ENCODE results near the gene SMARCE1.

Gene SMARCE1

DNA sequence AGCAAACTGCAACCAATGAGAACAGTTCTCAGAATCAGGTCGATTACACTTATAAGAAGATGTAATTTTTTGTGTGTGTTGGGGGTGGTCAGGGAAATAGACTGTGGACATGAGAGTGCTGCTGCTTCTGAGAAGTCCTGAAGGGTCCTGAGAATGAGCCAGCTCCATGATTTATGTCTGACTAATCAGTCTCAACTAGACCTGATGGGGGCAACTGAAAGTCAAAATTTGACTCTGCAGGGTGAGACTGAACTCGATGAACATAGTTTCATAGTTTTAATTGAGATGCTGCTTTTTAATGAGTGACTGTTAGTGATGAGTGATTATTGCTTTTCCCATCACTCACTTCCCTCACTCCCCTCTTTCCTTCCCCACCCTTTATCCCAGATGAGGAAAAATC lies 37.3 kb downstream of the SMARCE1 start:
- no peak for DNase-seq (ENCODE audit: low spot score)
- TF ChIP-seq, protein P1, sequence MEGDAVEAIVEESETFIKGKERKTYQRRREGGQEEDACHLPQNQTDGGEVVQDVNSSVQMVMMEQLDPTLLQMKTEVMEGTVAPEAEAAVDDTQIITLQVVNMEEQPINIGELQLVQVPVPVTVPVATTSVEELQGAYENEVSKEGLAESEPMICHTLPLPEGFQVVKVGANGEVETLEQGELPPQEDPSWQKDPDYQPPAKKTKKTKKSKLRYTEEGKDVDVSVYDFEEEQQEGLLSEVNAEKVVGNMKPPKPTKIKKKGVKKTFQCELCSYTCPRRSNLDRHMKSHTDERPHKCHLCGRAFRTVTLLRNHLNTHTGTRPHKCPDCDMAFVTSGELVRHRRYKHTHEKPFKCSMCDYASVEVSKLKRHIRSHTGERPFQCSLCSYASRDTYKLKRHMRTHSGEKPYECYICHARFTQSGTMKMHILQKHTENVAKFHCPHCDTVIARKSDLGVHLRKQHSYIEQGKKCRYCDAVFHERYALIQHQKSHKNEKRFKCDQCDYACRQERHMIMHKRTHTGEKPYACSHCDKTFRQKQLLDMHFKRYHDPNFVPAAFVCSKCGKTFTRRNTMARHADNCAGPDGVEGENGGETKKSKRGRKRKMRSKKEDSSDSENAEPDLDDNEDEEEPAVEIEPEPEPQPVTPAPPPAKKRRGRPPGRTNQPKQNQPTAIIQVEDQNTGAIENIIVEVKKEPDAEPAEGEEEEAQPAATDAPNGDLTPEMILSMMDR (IDR thresholded peaks at IDR 0.05; ENCODE audit: extremely low read depth, insufficient read depth, missing control alignments): no peak
- in situ Hi-C loops (cut with MboI; ENCODE audit: low pct_unique_long_range_greater_than_20kb, low sequenced_read_pairs, unreplicated experiment): loop anchor here (10.0 kb wide), 1 partner anchor 46 kb away; the partner anchor contains the start of gene CCR7

DNA sequence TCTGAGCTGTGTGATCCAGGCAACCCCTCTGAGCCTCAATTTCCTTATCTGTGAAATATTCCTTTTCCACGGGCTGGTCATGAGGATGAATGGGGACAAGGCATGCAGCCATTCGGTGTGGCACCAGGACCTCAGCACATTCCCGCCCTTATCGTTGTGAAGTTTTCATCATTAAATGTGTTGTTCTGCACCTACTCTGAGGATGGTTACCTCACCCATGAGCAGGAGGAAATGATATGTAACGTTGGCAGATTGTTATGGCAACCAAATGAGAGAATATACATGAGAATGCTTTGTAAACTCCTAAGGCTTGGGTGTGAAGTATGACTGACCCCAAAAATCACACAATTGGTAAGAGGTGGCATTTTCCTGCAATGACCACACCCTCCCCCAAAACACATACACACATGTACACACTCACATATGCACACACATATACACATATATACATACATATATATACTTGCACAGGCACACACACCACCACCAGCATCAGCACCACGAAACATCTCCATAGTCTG lies 39.5 kb downstream of the SMARCE1 start:
- TF ChIP-seq, protein P1 (IDR thresholded peaks at IDR 0.05; ENCODE audit: extremely low read depth, insufficient read depth, missing control alignments): no peak
- in situ Hi-C loops (cut with MboI; ENCODE audit: low pct_unique_long_range_greater_than_20kb, low sequenced_read_pairs, unreplicated experiment): no loop called here
- no peak for DNase-seq (ENCODE audit: low spot score)

DNA sequence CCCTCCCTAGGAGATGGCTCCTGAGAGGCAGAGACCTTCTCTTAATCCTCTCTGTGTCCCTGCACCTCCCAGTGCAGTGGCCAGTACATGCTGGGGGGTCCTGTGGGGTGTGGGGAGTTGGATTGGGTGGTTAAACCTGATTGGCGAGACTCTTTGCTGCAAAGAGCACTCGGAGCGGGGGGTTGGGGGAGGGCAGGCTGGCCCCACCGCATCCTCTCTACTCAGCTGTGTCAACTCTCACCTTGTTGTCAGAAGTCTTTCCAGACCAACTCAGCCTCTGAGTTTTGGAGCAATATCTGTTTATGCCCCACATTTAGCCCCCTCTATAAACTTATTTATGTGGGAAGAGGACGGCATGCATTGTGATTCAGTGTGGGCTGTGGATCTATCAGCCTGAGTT lies 40.0 kb downstream of the SMARCE1 start:
- in situ Hi-C loops (cut with MboI; ENCODE audit: low pct_unique_long_range_greater_than_20kb, low sequenced_read_pairs, unreplicated experiment): no loop called here
- no peak for DNase-seq (ENCODE audit: low spot score)
- TF ChIP-seq, protein P1 (IDR thresholded peaks at IDR 0.05; ENCODE audit: extremely low read depth, insufficient read depth, missing control alignments): no peak

DNA sequence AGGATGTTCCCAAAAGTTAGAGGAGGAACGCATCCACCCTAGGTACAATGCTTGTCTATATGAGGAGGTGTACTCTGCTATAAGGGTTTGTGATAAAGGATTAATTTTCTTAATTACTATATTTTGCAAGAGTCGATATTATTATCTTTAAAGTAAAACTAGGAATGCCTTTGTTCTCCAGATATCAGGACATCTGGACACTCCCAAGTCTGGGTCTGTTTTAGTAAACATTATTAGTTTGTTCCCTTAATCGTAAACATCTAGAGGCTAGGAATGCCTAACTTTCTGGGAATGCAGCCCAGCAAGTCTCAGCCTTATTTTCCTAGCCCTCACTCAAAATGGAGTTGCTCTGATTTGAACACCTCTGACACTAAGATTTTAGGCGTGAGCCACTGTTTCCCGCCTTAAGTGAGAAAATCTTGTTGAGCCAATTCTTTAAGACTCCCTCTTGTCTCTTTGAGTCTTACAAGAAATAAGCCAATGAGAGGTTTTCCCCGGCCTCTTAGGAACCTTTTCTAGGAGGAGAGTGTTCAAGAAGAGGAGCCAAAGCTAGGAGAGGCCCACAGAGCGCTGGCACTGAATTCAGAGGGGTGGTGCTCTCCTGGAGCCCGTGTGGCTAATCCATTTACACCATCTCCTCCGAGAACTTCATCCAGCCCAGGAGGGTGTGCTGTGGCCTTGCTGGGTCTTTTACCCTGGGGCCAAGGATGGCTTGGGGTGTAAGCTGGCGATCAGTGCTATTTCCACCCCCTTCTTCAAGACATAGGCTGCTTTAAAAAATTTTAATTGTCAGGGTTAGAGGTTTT lies 40.9 kb downstream of the SMARCE1 start:
- TF ChIP-seq, protein P1 (IDR thresholded peaks at IDR 0.05; ENCODE audit: extremely low read depth, insufficient read depth, missing control alignments): no peak
- DNase-seq (ENCODE audit: low spot score): no peak
- in situ Hi-C loops (cut with MboI; ENCODE audit: low pct_unique_long_range_greater_than_20kb, low sequenced_read_pairs, unreplicated experiment): no loop called here

DNA sequence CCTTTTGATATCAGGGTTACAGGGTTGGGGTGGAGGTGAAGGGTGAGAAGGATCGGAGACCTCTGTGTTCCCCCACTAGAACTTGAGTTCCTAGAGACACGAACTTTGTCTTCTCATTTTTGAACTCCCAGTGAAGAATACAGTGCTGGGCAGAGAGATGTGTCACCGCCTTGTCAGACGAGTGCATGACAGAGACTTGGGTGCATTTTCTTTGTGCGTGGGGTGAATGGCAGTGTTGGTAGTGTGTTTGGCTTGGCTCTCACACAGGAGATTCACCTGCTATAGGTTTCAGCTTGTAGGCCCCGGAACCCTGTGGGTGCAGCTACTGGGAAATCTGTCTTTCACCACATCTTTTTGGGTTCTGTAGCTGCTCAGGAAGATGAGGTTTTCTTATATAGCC lies 42.3 kb downstream of the SMARCE1 start:
- in situ Hi-C loops (cut with MboI; ENCODE audit: low pct_unique_long_range_greater_than_20kb, low sequenced_read_pairs, unreplicated experiment): no loop called here
- TF ChIP-seq, protein P1 (IDR thresholded peaks at IDR 0.05; ENCODE audit: extremely low read depth, insufficient read depth, missing control alignments): no peak
- DNase-seq (ENCODE audit: low spot score): no peak

DNA sequence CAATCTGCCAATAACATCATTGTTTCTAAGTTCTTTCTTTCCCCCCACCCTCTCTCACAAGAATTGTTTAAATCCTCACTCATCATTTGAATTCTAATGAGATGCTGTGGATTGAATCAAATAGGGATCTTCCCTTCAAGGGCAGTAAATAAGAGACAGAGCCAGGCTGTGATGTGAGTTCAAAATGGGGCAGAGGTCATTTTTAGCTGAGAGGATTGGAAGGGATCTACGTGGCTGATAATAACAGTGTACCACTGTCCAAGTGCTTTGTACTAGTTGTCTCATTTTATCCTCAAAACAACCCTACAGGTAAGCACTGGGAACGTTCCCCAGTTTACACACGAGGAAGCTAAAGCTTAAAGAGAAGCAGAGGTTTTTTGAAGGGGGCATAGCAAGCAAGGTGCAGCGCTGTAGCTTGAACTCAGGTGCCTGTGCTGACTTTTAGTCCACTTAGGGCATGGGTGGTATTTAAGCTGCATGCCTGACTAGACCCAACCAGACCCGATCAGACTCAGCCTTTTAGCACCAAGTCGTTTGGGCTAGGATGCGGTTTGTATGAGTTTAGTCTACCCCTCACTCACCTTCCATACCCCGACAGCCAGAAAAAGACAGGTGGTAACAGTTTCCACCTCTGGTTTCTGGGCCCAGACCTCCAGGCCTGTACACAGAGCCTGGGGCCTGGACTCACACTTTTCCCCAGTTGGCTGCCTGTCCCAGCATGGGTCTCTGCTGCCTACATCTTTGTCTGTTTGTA lies 43.1 kb downstream of the SMARCE1 start:
- in situ Hi-C loops (cut with MboI; ENCODE audit: low pct_unique_long_range_greater_than_20kb, low sequenced_read_pairs, unreplicated experiment): no loop called here
- DNase-seq (ENCODE audit: low spot score): no peak
- TF ChIP-seq, protein P1 (IDR thresholded peaks at IDR 0.05; ENCODE audit: extremely low read depth, insufficient read depth, missing control alignments): no peak
